Sigmoid colon (tissue), 7 donors: ENCODE results near the gene ZNG1A. TPM values are rescaled to one million over a fixed set of nuclear protein-coding genes. Genes with fewer than 3 reads are reported as not detected.
A peak's percentile ranks its signal among the peaks of the same experiment; 100 is the strongest.
"Not testable (repeated sequence)": the region's sequence is repeated elsewhere in the genome, so short reads cannot be mapped to it uniquely, and the experiment has no call there.

ENCODE experiments used
- DNase-seq: peaks from one replicate; pipeline ENCODE4 v3.0.0-alpha.2; 2019
- H3K27ac ChIP-seq, 4 donors: fragments of 200-600 bp; sonication (generic); one replicate each; pipeline ENCODE4 v1.5.1; 2016 to 2019; ENCODE audit warnings: mild to moderate bottlenecking in 1 of 4
- H3K27me3 ChIP-seq, 3 donors: fragments of 200-600 bp; sonication (generic); one replicate each; pipeline ENCODE4 v1.5.1; 2019; ENCODE audit warnings: mild to moderate bottlenecking in 1 of 3
- H3K36me3 ChIP-seq, 4 donors: fragments of 200-600 bp; sonication (generic); one replicate each; pipeline ENCODE4 v1.5.1; 2016 to 2019
- H3K4me1 ChIP-seq, 4 donors: fragments of 200-600 bp; sonication (generic); one replicate each; pipeline ENCODE4 v1.5.1; 2017 to 2019
- H3K4me3 ChIP-seq, 4 donors: fragments of 200-600 bp; sonication (generic); one replicate each; pipeline ENCODE4 v1.5.1; 2017 to 2019; ENCODE audit warnings: mild to moderate bottlenecking in 2 of 4, moderate library complexity in 1 of 4
- H3K9me3 ChIP-seq, 4 donors: fragments of 200-600 bp in 3 of 4; sonication (generic) in 3 of 4; one replicate each; pipeline versions ENCODE4 v1.5.1 to v1.6.1; 2013 to 2019
- CTCF ChIP-seq, 4 experiments: fragments of 450-650 bp in 3 of 4; fragments of 200-600 bp in 1 of 4; IDR thresholded peaks; one replicate each; pipeline ENCODE4 v1.5.1; 2016 to 2019; ENCODE audit warnings: antibody characterized with exemption in 4 of 4, mild to moderate bottlenecking in 3 of 4, moderate library complexity in 2 of 4
- EP300 ChIP-seq, 4 donors: sonication (generic); formaldehyde crosslinking; IDR thresholded peaks; one replicate each; pipeline ENCODE4 v1.6.1; 2017; ENCODE audit warnings: antibody characterized with exemption in 4 of 4
- POLR2A ChIP-seq, 2 donors: fragments of 450-650 bp; IDR thresholded peaks; one replicate each; pipeline ENCODE4 v1.6.1; 2016; ENCODE audit warnings: antibody characterized with exemption in 2 of 2, mild to moderate bottlenecking in 2 of 2, moderate library complexity in 2 of 2
- POLR2AphosphoS5 ChIP-seq, 4 donors: sonication (generic); formaldehyde crosslinking; IDR thresholded peaks; one replicate each; pipeline ENCODE4 v1.6.1; 2017; ENCODE audit warnings: antibody characterized with exemption in 4 of 4
- WGBS, 2 donors: extraction: QIAGEN DNeasy Blood & Tissue Kit; methylation state at CpG; one replicate each; pipeline ENCODE4 v1.1.7; 2013; 5-methylcytosine and 5-hydroxymethylcytosine counted together
- intact Hi-C: fragments of 100-400 bp; cut with DNase I; formaldehyde crosslinking; loops from one replicate; pipeline ENCODE4 v1.15.1; 2023
- polyA plus RNA-seq, 3 donors: library from polyadenylated mRNA; stranded (reverse); fragments of 200-250 nt; gene quantifications; one replicate each; pipeline ENCODE4 v1.2.3, GENCODE V29; 2013
- total RNA-seq, 4 donors: library from RNA; depleted of rRNA; stranded (reverse); fragments of >200 nt; gene quantifications; one replicate each; pipeline ENCODE4 v1.1.0, GENCODE V29; 2016
- donor health status: healthy with polysubstance abuse.
- donor health status: Bipolar disorder and iron deficiency.
- donor health status: healthy.

Gene ZNG1A
- total RNA-seq (10 to 100 TPM; 22.5 to 43.9 (median 29.5) TPM), polyA plus RNA-seq (10 to 100 TPM; 23.4 to 33.8 (median 27.5) TPM)

GRCh38 chr9:178970-179383 is at the start of gene ZNG1A:
Gene ZNG1A (minus strand): TSS chr9:179056. CDS start chr9:178969, 87 bp downstream.
- H3K9me3 ChIP-seq, H3K27me3 ChIP-seq, H3K4me1 ChIP-seq, H3K36me3 ChIP-seq, intact Hi-C loops, DNase-seq: not testable (repeated sequence)
- Histone ChIP-seq H3K27ac (peak within 1 kb of the TSS; percentile 49 to 81 (median 77)), H3K4me3 (peak within 1 kb of the TSS in 3 of 4 donors; percentile 51 to 62 (median 53))
- 0 to 1% methylated on average over 15 to 23 of the region's 32 CpGs for WGBS, 2 donors

GRCh38 chr9:227860-228259 is 49.0 kb upstream of the ZNG1A start:
- 71 to 83% methylated on average over 3 of the region's 3 CpGs for WGBS, 2 donors
- no peak for TF ChIP-seq EP300 (IDR thresholded peaks at IDR 0.05)
- no peak for TF ChIP-seq CTCF (IDR thresholded peaks at IDR 0.05)
- no peak for TF ChIP-seq POLR2AphosphoS5 (IDR thresholded peaks at IDR 0.05)
- no peak for TF ChIP-seq POLR2A (IDR thresholded peaks at IDR 0.05)
- Histone ChIP-seq H3K4me3 (no peak overlapping the region), H3K27me3 (no peaks in the 10 kb centered on the region), H3K36me3 (no peaks in the 10 kb centered on the region), H3K27ac (no peak overlapping the region), H3K9me3 (no peaks in the 10 kb centered on the region), H3K4me1 (no peaks in the 10 kb centered on the region)
- no peak for DNase-seq
- intact Hi-C loops: no loop called here

- H3K36me3 ChIP-seq: no peaks in the 10 kb centered on the region
- no peaks in the 10 kb centered on the region for H3K27me3 ChIP-seq
- peak overlapping the region in 1 of 4 donors; percentile 8 for H3K27ac ChIP-seq
- TF ChIP-seq POLR2A (IDR thresholded peaks at IDR 0.05): no peak
- no peak for TF ChIP-seq EP300 (IDR thresholded peaks at IDR 0.05)
- no peak for TF ChIP-seq POLR2AphosphoS5 (IDR thresholded peaks at IDR 0.05)
- no peak for TF ChIP-seq CTCF (IDR thresholded peaks at IDR 0.05)
- H3K4me1 ChIP-seq: no peaks in the 10 kb centered on the region
- intact Hi-C loops: no loop called here
- no peak overlapping the region for H3K4me3 ChIP-seq
- 24 to 52% methylated on average over 3 of the region's 3 CpGs for WGBS, 2 donors
- H3K9me3 ChIP-seq: no peaks in the 10 kb centered on the region
- DNase-seq: no peak
Observed at GRCh38 chr9:224582-225520, 46.0 kb upstream of the ZNG1A start.

GRCh38 chr9:224026-224425 is 45.2 kb upstream of the ZNG1A start:
- intact Hi-C loops: no loop called here
- no peak overlapping the region for H3K27ac ChIP-seq

More at GRCh38 chr9:224026-224425, 45.2 kb upstream of the ZNG1A start:
- Histone ChIP-seq H3K4me1 (no peaks in the 10 kb centered on the region), H3K36me3 (no peaks in the 10 kb centered on the region), H3K4me3 (no peak overlapping the region), H3K9me3 (no peaks in the 10 kb centered on the region), H3K27me3 (no peaks in the 10 kb centered on the region)
- TF ChIP-seq CTCF (IDR thresholded peaks at IDR 0.05) (no peak), POLR2AphosphoS5 (IDR thresholded peaks at IDR 0.05) (no peak), POLR2A (IDR thresholded peaks at IDR 0.05) (no peak), EP300 (IDR thresholded peaks at IDR 0.05) (no peak)
- DNase-seq: no peak
- WGBS, 2 donors: 44 to 57% methylated on average over 5 of the region's 5 CpGs
